Common myeloid progenitor, CD34-positive (primary cell): ENCODE data around the gene GLRA3.

Source experiments
- CTCF ChIA-PET: fragments of 350-600 bp; sonication (Branson Sonifier 250); formaldehyde crosslinking; loops from one replicate; lab custom pipeline; 2021; ENCODE audit warnings: antibody characterized with exemption; lab: Charles Lee
- POLR2A ChIA-PET: fragments of 350-600 bp; sonication (Branson Sonifier 250); formaldehyde crosslinking; loops from one replicate; lab custom pipeline; 2021; ENCODE audit warnings: antibody characterized with exemption; lab: Charles Lee
- DNase-seq, 3 donors: peaks; one replicate each; pipeline versions ENCODE4 v3.0.0 to v3.0.0-alpha.2; 2013
- H3K27ac ChIP-seq, 2 experiments: 1 replicate in 1 of 2; 2 replicates in 1 of 2; pipeline ENCODE4 v1.7.0; 2013; ENCODE audit warnings: inconsistent platforms in 2 of 2, low read length in 2 of 2, mild to moderate bottlenecking in 2 of 2, low read depth in 1 of 2, moderate library complexity in 1 of 2; ENCODE audit not compliant: severe bottlenecking in 2 of 2, insufficient read depth in 1 of 2, poor library complexity in 1 of 2
- H3K27me3 ChIP-seq, 5 experiments: replicated peaks in 2 of 5; 1 replicate in 3 of 5; 2 replicates in 2 of 5; pipeline versions ENCODE4 v1.6.1 to v1.7.0; 2013; ENCODE audit warnings: low read length in 4 of 5, mild to moderate bottlenecking in 2 of 5, moderate library complexity in 2 of 5, inconsistent platforms in 1 of 5; ENCODE audit not compliant: insufficient read depth in 5 of 5, control insufficient read depth in 4 of 5
- H3K36me3 ChIP-seq, 4 experiments: 1 replicate in 2 of 4; 2 replicates in 2 of 4; pipeline versions ENCODE4 v1.6.1 to v1.7.0; 2013; ENCODE audit warnings: low read length in 3 of 4, control low read depth in 1 of 4, mild to moderate bottlenecking in 1 of 4; ENCODE audit not compliant: control insufficient read depth in 4 of 4, insufficient read depth in 4 of 4
- H3K4me1 ChIP-seq, 4 experiments: 1 replicate in 3 of 4; 2 replicates in 1 of 4; pipeline versions ENCODE4 v1.6.1 to v1.7.1; 2013; ENCODE audit warnings: low read length in 3 of 4, mild to moderate bottlenecking in 3 of 4, control low read depth in 1 of 4, inconsistent platforms in 1 of 4, moderate library complexity in 1 of 4; ENCODE audit not compliant: control insufficient read depth in 4 of 4, insufficient read depth in 4 of 4; ENCODE audit errors: control extremely low read depth in 1 of 4
- H3K4me3 ChIP-seq, 7 experiments: 1 replicate in 4 of 7; 2 replicates in 3 of 7; pipeline versions ENCODE4 v1.5.1 to v1.7.0; 2013; ENCODE audit warnings: mild to moderate bottlenecking in 7 of 7, low read length in 6 of 7, moderate library complexity in 6 of 7, inconsistent platforms in 2 of 7, low read depth in 2 of 7, control low read depth in 1 of 7; ENCODE audit not compliant: insufficient read depth in 4 of 7, control insufficient read depth in 1 of 7; ENCODE audit errors: extremely low read depth in 1 of 7
- H3K9me3 ChIP-seq, 5 experiments: 1 replicate in 4 of 5; 2 replicates in 1 of 5; pipeline versions ENCODE4 v1.6.1 to v1.7.1; 2013; ENCODE audit warnings: low read length in 4 of 5, mild to moderate bottlenecking in 2 of 5, inconsistent platforms in 1 of 5, low read depth in 1 of 5, moderate library complexity in 1 of 5; ENCODE audit not compliant: control insufficient read depth in 4 of 5, insufficient read depth in 2 of 5; ENCODE audit errors: control extremely low read depth in 1 of 5
- WGBS: methylation state at CpG from one replicate; pipeline ENCODE4 v1.1.5; 2013; ENCODE audit not compliant: insufficient coverage; 5-methylcytosine and 5-hydroxymethylcytosine counted together

GLRA3 gene

DNA sequence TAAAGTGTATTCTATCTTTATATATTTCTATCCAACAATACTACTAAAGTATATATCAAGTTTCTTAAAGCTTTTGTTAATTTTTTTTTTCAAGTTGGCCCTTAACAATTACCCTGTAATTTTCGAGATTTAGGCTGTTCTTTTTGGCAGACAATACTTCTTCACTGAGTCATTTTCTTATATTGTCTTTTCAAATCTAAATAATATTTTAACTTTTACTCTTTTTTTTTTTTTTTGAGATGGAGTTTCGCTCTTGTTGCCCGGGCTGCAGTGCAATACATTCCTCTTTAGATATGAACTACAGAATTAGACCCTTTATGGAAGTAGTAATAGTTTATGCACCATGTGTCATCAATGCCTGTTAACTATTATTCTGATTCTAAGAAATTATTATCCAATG is 120.7 kb downstream of the GLRA3 start:
- no peak overlapping the region for H3K4me3 ChIP-seq
- POLR2A ChIA-PET: no interaction called here
- WGBS: no CpG with 5 or more reads among the region's 3 CpGs
- no peaks in the 10 kb centered on the region for H3K4me1 ChIP-seq
- H3K27ac ChIP-seq: no peak overlapping the region
- no peaks in the 10 kb centered on the region for H3K9me3 ChIP-seq
- CTCF ChIA-PET: interaction anchor here (0.7 kb wide), 1 partner anchor 738 kb away, joined by 3 read pairs; no protein-coding TSS in a partner anchor
- no peak for DNase-seq
- H3K27me3 ChIP-seq: no peaks in the 10 kb centered on the region
- H3K36me3 ChIP-seq: no peaks in the 10 kb centered on the region

- Histone ChIP-seq H3K4me3 (no peak overlapping the region), H3K27ac (no peak overlapping the region), H3K9me3 (no peaks in the 10 kb centered on the region), H3K4me1 (no peaks in the 10 kb centered on the region), H3K36me3 (no peaks in the 10 kb centered on the region), H3K27me3 (no peaks in the 10 kb centered on the region)
- ChIA-PET CTCF (interaction anchor here (0.7 kb wide), 1 partner anchor 738 kb away, joined by 3 read pairs; no protein-coding TSS in a partner anchor), POLR2A (no interaction called here)
- DNase-seq: no peak
- WGBS: no CpG with 5 or more reads among the region's 2 CpGs
Measured at GRCh38 chr4:174707902-174708301, 121.1 kb downstream of the GLRA3 start.

GRCh38 chr4:174707051-174707676 is 121.9 kb downstream of the GLRA3 start:
- WGBS: 89% methylated on average over 3 of the region's 4 CpGs
- H3K27ac ChIP-seq: no peak overlapping the region
- DNase-seq: no peak
- no peaks in the 10 kb centered on the region for H3K36me3 ChIP-seq
- ChIA-PET POLR2A (no interaction called here), CTCF (interaction anchor here (0.9 kb wide), 1 partner anchor 337 kb away, joined by 3 read pairs; no protein-coding TSS in a partner anchor)
- H3K27me3 ChIP-seq: no peaks in the 10 kb centered on the region
- H3K9me3 ChIP-seq: no peaks in the 10 kb centered on the region
- H3K4me1 ChIP-seq: no peaks in the 10 kb centered on the region
- no peak overlapping the region for H3K4me3 ChIP-seq

DNA sequence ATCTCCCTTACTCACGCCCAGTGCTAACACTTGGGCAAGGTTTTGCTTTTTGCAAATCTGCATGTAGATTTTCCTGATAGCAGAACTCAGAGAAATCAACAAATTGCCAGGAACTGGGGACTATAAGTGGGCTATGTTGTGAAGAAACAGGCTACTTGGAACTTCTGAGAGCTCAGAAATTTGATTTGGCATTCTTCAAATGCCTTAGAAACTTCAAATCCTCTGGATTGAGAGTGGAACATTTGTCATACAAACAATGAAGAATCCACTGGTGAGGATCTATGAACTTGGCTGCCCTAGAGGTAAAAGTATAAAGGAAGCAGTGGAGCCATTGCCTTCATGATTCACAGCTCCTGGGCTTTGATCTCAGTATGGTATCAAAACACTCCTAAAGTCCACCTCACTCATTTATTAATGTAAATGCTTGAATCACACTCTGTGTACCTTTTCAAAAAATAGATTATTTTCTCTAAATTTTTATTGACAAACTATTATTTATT is 126.0 kb downstream of the GLRA3 start:
- WGBS: no CpG with 5 or more reads among the region's 1 CpG
- ChIA-PET CTCF (no interaction called here), POLR2A (no interaction called here)
- H3K27me3 ChIP-seq: no peaks in the 10 kb centered on the region
- no peak overlapping the region for H3K4me3 ChIP-seq
- no peak overlapping the region for H3K27ac ChIP-seq
- H3K36me3 ChIP-seq: no peaks in the 10 kb centered on the region
- DNase-seq: no peak
- no peaks in the 10 kb centered on the region for H3K9me3 ChIP-seq
- H3K4me1 ChIP-seq: no peaks in the 10 kb centered on the region

- no peaks in the 10 kb centered on the region for H3K27me3 ChIP-seq
- no peak for DNase-seq
- ChIA-PET POLR2A (no interaction called here), CTCF (no interaction called here)
- H3K36me3 ChIP-seq: no peaks in the 10 kb centered on the region
- H3K27ac ChIP-seq: no peak overlapping the region
- H3K9me3 ChIP-seq: no peaks in the 10 kb centered on the region
- no peaks in the 10 kb centered on the region for H3K4me1 ChIP-seq
- no peak overlapping the region for H3K4me3 ChIP-seq
Measured at GRCh38 chr4:174699654-174700053, 129.4 kb downstream of the GLRA3 start.

DNA sequence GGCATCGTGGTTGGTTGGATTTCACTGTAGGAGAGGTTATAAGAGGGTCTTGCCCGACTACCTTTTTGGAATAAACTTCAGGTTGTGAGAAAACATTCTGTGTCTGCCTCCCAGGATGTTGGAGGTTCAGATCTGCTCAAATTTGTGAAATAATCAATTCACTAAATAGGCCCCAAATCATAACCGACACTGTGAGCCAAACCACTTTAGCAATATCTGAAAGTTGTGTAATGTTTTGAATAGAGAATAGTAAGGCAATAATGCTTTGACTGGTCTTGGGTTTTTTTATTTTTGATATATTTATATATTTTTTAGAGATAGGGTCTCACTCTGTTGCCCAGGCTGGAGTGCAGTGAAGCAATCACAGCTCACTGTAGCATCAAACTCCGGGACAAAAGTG is 131.2 kb downstream of the GLRA3 start:
- ChIA-PET CTCF (no interaction called here), POLR2A (no interaction called here)
- Histone ChIP-seq H3K36me3 (no peaks in the 10 kb centered on the region), H3K4me1 (no peaks in the 10 kb centered on the region), H3K27me3 (no peaks in the 10 kb centered on the region), H3K27ac (no peak overlapping the region), H3K9me3 (no peaks in the 10 kb centered on the region), H3K4me3 (no peak overlapping the region)
- no peak for DNase-seq
- 100% methylated on average over 1 of the region's 4 CpGs for WGBS

- Histone ChIP-seq H3K9me3 (no peaks in the 10 kb centered on the region), H3K36me3 (no peaks in the 10 kb centered on the region), H3K27ac (no peak overlapping the region), H3K4me3 (no peak overlapping the region), H3K4me1 (no peaks in the 10 kb centered on the region), H3K27me3 (no peaks in the 10 kb centered on the region)
- DNase-seq: peak in 2 of 3 donors; percentile 26 to 42
- ChIA-PET POLR2A (no interaction called here), CTCF (interaction anchor here (1.2 kb wide), 1 partner anchor 17 kb away, joined by 4 read pairs; no protein-coding TSS in a partner anchor)
- no CpG with 5 or more reads among the region's 1 CpG for WGBS
Measured at GRCh38 chr4:174697202-174697601, 131.8 kb downstream of the GLRA3 start.
